Esophagus muscularis mucosa (tissue), 4 donors: ENCODE data around the gene RNF175. TPM values are rescaled to one million over a fixed set of nuclear protein-coding genes. Genes with fewer than 3 reads are reported as not detected.

Source experiments
- DNase-seq: peaks from one replicate; pipeline ENCODE4 v3.0.0-alpha.2; 2017; ENCODE audit errors: extremely low spot score
- H3K27ac ChIP-seq, 4 donors: fragments of 200-600 bp; sonication (generic); replicated peaks in 1 of 4; 1 replicate in 3 of 4; 2 replicates in 1 of 4; pipeline ENCODE4 v1.5.1; 2016 to 2019; ENCODE audit warnings: mild to moderate bottlenecking in 1 of 4
- H3K27me3 ChIP-seq, 4 donors: fragments of 200-600 bp; sonication (generic); one replicate each; pipeline versions ENCODE4 v1.5.1 to v1.6.0; 2016 to 2019
- H3K36me3 ChIP-seq, 4 donors: fragments of 200-600 bp; sonication (generic); one replicate each; pipeline ENCODE4 v1.5.1; 2016 to 2019
- H3K4me1 ChIP-seq, 4 donors: fragments of 200-600 bp; sonication (generic); one replicate each; pipeline ENCODE4 v1.5.1; 2016 to 2019
- H3K4me3 ChIP-seq, 4 donors: fragments of 200-600 bp; sonication (generic); 1 replicate in 2 of 4; 2 replicates in 2 of 4; pipeline ENCODE4 v1.5.1; 2016 to 2019; ENCODE audit warnings: mild to moderate bottlenecking in 4 of 4, moderate library complexity in 1 of 4
- H3K9me3 ChIP-seq, 4 donors: fragments of 200-600 bp; sonication (generic); 1 replicate in 3 of 4; 2 replicates in 1 of 4; pipeline ENCODE4 v1.5.1; 2016 to 2019
- EP300 ChIP-seq: sonication (generic); formaldehyde crosslinking; IDR thresholded peaks from one replicate; pipeline ENCODE4 v1.6.1; 2017; ENCODE audit warnings: antibody characterized with exemption
- POLR2A ChIP-seq: fragments of 450-650 bp; IDR thresholded peaks from one replicate; pipeline ENCODE4 v1.6.1; 2017; ENCODE audit warnings: antibody characterized with exemption, moderate library complexity, mild to moderate bottlenecking, low read depth
- POLR2AphosphoS5 ChIP-seq, 2 donors: sonication (generic); formaldehyde crosslinking; IDR thresholded peaks; one replicate each; pipeline ENCODE4 v1.6.1; 2017; ENCODE audit warnings: antibody characterized with exemption in 2 of 2
- WGBS: methylation state at CpG from one replicate; pipeline ENCODE4 v1.1.5; 2018; 5-methylcytosine and 5-hydroxymethylcytosine counted together
- intact Hi-C: fragments of 100-400 bp; cut with DNase I; formaldehyde crosslinking; loops from one replicate; pipeline ENCODE4 v1.15.1; 2023
- total RNA-seq, 4 donors: library from RNA; depleted of rRNA; stranded (reverse); fragments of >200 nt; gene quantifications; one replicate each; pipeline versions ENCODE4 v1.1.0 to v1.2.1, GENCODE V29; 2016
- TF ChIP-seq, protein P1 (sequence below), 3 experiments: fragments of 200-600 bp in 2 of 3; fragments of 450-650 bp in 1 of 3; sonication (generic) in 2 of 3; IDR thresholded peaks; one replicate each; pipeline ENCODE4 v1.5.1; 2017 to 2019; ENCODE audit warnings: antibody characterized with exemption in 3 of 3, mild to moderate bottlenecking in 2 of 3, moderate library complexity in 1 of 3

RNF175 gene
- total RNA-seq, 4 donors from 2014 or later, result 0.19 to 1.4 (median 0.50) TPM; not detected in 1

DNA sequence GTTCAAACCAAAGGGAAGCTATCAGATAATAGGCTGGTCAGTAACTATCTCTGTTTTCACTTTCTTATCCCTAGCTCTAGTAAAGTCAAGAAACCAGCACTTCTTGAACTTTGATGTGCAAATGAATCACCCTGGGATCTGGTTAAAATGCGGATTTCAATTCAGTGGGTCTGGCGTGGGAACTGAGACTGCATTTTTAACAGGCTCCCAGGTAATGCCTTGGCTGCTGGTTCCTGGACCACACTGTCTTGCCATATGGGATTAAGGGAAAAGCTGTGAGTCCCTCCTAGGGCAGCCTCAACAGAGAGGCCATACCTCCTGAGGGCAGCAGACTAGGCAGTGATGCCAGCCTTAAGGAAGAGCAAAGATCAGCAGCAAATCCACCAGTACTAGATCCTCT, 1.7 kb downstream of the RNF175 start:
- H3K27me3 ChIP-seq, result peaks cover 0 to 21% (median 11%) of the 10 kb centered on the region in 4 donors
- 92% methylated on average over 2 of the region's 2 CpGs for WGBS

DNA sequence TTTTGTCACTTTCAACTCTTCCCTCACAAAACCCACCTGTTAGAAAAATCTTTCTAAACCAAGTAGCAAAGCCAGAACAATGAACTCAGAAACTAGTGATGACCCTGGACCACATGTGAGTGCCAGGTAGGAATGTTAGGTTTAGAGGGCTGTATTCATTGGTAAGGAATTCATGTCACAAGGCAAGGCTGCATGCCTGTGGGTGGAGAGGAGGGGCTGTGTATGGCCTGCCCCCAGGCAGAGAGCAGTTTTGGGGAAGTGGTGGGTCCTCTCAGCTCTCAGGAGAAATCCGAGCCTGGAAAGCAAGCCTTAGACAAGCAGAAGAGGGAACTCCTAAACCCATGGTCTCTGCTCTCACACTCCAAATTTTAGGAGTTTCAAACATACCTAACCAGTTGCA, 2.4 kb downstream of the RNF175 start:
- Histone ChIP-seq H3K4me1 (peaks cover 3 to 13% (median 13%) of the 10 kb centered on the region in 4 donors), H3K27ac (no peak overlapping the region), H3K9me3 (no peaks in the 10 kb centered on the region), H3K36me3 (no peaks in the 10 kb centered on the region), H3K27me3 (peaks cover 0 to 21% (median 11%) of the 10 kb centered on the region in 4 donors), H3K4me3 (no peak overlapping the region)
- 83% methylated on average over 1 of the region's 1 CpG for WGBS
- intact Hi-C loops, result no loop called here
- no peak for TF ChIP-seq POLR2AphosphoS5 (IDR thresholded peaks at IDR 0.05)
- no peak for TF ChIP-seq POLR2A
- no peak for TF ChIP-seq EP300
- TF ChIP-seq, protein P1, sequence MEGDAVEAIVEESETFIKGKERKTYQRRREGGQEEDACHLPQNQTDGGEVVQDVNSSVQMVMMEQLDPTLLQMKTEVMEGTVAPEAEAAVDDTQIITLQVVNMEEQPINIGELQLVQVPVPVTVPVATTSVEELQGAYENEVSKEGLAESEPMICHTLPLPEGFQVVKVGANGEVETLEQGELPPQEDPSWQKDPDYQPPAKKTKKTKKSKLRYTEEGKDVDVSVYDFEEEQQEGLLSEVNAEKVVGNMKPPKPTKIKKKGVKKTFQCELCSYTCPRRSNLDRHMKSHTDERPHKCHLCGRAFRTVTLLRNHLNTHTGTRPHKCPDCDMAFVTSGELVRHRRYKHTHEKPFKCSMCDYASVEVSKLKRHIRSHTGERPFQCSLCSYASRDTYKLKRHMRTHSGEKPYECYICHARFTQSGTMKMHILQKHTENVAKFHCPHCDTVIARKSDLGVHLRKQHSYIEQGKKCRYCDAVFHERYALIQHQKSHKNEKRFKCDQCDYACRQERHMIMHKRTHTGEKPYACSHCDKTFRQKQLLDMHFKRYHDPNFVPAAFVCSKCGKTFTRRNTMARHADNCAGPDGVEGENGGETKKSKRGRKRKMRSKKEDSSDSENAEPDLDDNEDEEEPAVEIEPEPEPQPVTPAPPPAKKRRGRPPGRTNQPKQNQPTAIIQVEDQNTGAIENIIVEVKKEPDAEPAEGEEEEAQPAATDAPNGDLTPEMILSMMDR (IDR thresholded peaks at IDR 0.05), result no peak
- no peak for DNase-seq

More for the DNA sequence above, 1.7 kb downstream of the RNF175 start:
- no peak for TF ChIP-seq EP300
- TF ChIP-seq, protein P1 (IDR thresholded peaks at IDR 0.05), result no peak
- no peak for TF ChIP-seq POLR2A
- TF ChIP-seq POLR2AphosphoS5 (IDR thresholded peaks at IDR 0.05), result no peak
- H3K9me3 ChIP-seq, result no peaks in the 10 kb centered on the region
- no peak overlapping the region for H3K4me3 ChIP-seq
- H3K36me3 ChIP-seq, result no peaks in the 10 kb centered on the region
- no peak overlapping the region for H3K27ac ChIP-seq
- intact Hi-C loops, result no loop called here
- H3K4me1 ChIP-seq, result peaks cover 3 to 13% (median 13%) of the 10 kb centered on the region in 4 donors
- no peak for DNase-seq

DNA sequence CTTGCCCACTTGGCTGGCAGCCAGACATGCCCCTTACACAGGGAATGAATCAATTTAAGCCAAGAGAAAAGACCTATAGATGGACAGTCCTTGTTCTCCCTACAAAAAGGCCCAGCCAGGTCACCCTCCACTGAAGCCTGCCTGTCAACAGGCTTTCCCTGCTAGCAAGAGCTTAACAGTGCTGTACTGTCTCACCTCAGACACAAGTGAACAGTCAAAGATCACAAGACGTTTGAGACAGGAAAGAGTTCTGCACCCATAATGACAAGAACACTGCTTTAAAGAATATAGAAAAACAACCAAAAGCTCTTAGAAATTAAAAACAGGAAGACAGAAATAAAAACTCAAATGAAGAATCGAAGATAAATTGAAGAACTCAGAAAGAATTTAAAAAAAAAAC, 4.6 kb downstream of the RNF175 start:
- no peaks in the 10 kb centered on the region for H3K36me3 ChIP-seq
- no peaks in the 10 kb centered on the region for H3K9me3 ChIP-seq
- no peak for DNase-seq
- peaks cover 0 to 20% (median 9%) of the 10 kb centered on the region in 4 donors for H3K27me3 ChIP-seq
- peaks cover 3 to 13% (median 12%) of the 10 kb centered on the region in 4 donors for H3K4me1 ChIP-seq
- intact Hi-C loops, result no loop called here
- no peak overlapping the region for H3K4me3 ChIP-seq
- no peak overlapping the region for H3K27ac ChIP-seq
- TF ChIP-seq POLR2A, result no peak
- TF ChIP-seq EP300, result no peak
- no peak for TF ChIP-seq POLR2AphosphoS5 (IDR thresholded peaks at IDR 0.05)
- TF ChIP-seq, protein P1 (IDR thresholded peaks at IDR 0.05), result no peak
- WGBS, result 77% methylated on average over 2 of the region's 2 CpGs

DNA sequence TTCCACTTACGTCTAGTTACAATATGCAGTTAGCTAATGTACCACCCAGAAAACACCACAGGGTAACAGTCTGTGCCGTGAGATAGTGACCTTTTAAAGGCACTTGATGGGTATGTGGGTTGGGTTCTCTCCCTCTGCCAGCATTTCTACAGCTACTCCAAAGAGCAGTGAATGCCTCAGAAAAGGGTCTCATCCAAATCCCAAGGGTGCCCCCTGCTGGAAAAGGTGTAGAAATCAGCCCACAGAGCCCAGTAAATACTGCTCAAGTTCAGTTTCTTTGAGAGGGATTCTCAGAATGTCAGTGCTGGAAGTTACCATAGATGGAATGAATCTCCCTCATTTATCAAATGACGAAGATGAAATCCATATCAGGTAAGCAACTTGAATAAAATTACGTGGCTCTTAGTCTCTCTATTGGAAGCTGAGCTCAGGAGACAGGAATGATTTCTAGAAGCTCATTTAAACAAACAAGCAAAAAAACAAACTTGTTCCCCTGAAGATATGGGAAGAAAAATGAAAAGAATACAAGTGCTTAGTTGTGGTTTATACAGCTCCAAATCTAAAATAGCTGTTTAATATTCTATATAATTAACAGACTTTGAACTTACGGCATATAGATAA, 9.5 kb downstream of the RNF175 start:
- DNase-seq, result no peak
- H3K36me3 ChIP-seq, result no peaks in the 10 kb centered on the region

More for the DNA sequence above, 9.5 kb downstream of the RNF175 start:
- Histone ChIP-seq H3K9me3 (no peaks in the 10 kb centered on the region), H3K27ac (no peak overlapping the region), H3K4me3 (no peak overlapping the region), H3K4me1 (peaks cover 0 to 4% (median 0%) of the 10 kb centered on the region in 4 donors), H3K27me3 (no peaks in the 10 kb centered on the region)
- intact Hi-C loops, result no loop called here
- TF ChIP-seq, protein P1 (IDR thresholded peaks at IDR 0.05), result peak; percentile 58 to 63 (median 60)
- TF ChIP-seq POLR2AphosphoS5 (IDR thresholded peaks at IDR 0.05), result no peak
- WGBS, result 41% methylated on average over 5 of the region's 5 CpGs
